ENCODE results near the gene NPR3.

Gene NPR3, protein sequence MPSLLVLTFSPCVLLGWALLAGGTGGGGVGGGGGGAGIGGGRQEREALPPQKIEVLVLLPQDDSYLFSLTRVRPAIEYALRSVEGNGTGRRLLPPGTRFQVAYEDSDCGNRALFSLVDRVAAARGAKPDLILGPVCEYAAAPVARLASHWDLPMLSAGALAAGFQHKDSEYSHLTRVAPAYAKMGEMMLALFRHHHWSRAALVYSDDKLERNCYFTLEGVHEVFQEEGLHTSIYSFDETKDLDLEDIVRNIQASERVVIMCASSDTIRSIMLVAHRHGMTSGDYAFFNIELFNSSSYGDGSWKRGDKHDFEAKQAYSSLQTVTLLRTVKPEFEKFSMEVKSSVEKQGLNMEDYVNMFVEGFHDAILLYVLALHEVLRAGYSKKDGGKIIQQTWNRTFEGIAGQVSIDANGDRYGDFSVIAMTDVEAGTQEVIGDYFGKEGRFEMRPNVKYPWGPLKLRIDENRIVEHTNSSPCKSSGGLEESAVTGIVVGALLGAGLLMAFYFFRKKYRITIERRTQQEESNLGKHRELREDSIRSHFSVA

DNA sequence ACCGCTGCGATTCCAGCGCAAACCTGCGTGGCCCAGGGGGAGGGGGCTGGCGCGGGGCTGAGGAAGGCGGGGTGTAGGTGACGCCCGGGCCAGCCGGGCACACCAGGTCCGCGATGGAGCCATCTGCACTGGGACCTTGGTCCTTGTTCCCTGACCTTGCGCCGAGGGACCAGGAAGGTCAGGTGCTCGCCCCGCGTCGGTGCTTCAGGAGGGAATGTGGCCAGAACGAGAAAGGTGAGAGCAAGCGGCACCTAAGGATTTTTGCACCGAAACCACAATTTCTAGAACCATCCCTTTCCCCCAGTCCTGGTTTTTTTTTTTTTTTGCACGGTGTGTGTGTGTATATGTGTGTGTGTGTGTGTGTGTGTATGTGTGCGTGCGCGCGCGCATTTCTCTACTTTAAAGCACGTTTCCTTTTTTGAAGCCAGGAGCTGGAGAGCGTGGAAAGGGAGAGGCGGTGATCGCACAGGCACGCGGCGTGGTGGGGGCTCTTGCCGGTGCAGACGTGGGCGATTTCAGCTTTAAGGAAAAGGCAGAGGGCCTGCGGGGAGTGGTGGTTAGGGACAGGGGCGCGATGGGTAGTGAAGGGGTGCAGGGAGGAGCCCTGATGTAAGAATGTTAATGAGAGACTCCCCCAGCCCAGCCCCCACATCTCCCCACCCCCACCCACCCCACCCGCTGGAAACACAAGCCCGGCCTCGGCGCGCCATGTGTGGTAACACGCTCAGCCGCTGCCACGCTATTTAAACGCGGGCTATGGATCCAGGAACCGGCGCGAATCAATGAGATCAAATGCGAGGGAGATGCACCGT, at the start of gene NPR3:
TSS of gene NPR3 (plus strand) at position 772 of the 812 bp plus-strand sequence. CDS start 456 bp downstream, outside the sequence.
- H3K27ac ChIP-seq: peak within 1 kb of the TSS; percentile 50
- TF ChIP-seq, protein P1, sequence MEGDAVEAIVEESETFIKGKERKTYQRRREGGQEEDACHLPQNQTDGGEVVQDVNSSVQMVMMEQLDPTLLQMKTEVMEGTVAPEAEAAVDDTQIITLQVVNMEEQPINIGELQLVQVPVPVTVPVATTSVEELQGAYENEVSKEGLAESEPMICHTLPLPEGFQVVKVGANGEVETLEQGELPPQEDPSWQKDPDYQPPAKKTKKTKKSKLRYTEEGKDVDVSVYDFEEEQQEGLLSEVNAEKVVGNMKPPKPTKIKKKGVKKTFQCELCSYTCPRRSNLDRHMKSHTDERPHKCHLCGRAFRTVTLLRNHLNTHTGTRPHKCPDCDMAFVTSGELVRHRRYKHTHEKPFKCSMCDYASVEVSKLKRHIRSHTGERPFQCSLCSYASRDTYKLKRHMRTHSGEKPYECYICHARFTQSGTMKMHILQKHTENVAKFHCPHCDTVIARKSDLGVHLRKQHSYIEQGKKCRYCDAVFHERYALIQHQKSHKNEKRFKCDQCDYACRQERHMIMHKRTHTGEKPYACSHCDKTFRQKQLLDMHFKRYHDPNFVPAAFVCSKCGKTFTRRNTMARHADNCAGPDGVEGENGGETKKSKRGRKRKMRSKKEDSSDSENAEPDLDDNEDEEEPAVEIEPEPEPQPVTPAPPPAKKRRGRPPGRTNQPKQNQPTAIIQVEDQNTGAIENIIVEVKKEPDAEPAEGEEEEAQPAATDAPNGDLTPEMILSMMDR (conservative IDR thresholded peaks at IDR 0.05): no peak

DNA sequence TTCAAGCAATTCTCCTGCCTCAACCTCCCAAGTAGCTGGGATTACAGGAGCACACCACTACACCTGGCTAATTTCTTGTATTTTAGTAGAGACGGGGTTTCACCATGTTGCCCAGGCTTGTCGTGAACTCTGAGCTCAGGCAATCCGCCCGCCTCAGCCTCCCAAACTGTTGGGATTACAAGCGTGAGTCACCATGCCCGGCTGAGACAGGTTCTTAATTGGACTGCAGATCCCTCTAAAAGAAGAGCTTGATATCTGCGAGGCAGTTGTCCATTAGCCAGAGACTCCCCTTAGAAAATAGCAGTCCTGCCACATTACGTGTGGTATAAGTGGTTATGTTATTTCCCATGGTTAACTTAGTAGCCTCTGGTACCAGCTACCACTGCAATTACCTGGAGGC, 46.6 kb upstream of the NPR3 start:
- no peak overlapping the region for H3K27ac ChIP-seq
- TF ChIP-seq, protein P1 (conservative IDR thresholded peaks at IDR 0.05): no peak
- TF ChIP-seq ZFX (IDR thresholded peaks at IDR 0.05): no peak

GRCh38 chr5:32668552-32668951, 42.6 kb upstream of the NPR3 start:
- TF ChIP-seq ZFX (IDR thresholded peaks at IDR 0.05): no peak
- TF ChIP-seq, protein P1 (conservative IDR thresholded peaks at IDR 0.05): no peak

GRCh38 chr5:32673272-32673671, 37.8 kb upstream of the NPR3 start:
- TF ChIP-seq ZFX (IDR thresholded peaks at IDR 0.05): no peak
- TF ChIP-seq, protein P1 (conservative IDR thresholded peaks at IDR 0.05): no peak

More at GRCh38 chr5:32668552-32668951, 42.6 kb upstream of the NPR3 start:
- H3K27ac ChIP-seq: no peak overlapping the region

DNA sequence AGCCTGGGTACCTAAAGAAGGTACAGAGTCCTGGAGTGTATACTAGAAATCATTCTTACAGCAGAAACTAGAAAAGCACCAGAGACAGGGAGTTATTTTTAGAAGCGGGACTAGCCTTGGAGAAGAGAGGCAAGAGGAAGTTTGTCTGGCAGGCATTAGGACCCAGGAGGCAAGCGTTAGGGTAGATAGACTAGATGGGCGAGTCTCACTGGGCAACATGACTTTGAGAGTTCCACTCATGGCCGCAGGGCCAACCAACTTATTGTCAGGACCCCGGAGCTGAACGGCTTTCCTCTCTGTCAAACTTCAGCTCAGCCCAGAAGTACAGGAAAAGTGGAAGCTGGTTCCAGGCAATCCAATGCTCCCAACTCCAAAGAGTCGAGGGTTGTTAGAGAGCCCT, 34.1 kb upstream of the NPR3 start:
- H3K27ac ChIP-seq: no peak overlapping the region
- TF ChIP-seq, protein P1 (conservative IDR thresholded peaks at IDR 0.05): no peak
- TF ChIP-seq ZFX (IDR thresholded peaks at IDR 0.05): no peak

More at GRCh38 chr5:32673272-32673671, 37.8 kb upstream of the NPR3 start:
- no peak overlapping the region for H3K27ac ChIP-seq

- H3K27ac ChIP-seq: no peak overlapping the region
These were observed 32.6 kb upstream of the NPR3 start for GRCh38 chr5:32678472-32678871.

More at GRCh38 chr5:32678472-32678871, 32.6 kb upstream of the NPR3 start:
- TF ChIP-seq, protein P1 (conservative IDR thresholded peaks at IDR 0.05): no peak
- no peak for TF ChIP-seq ZFX (IDR thresholded peaks at IDR 0.05)

All from C4-2B (cell line).